ENCODE measurements around the gene PLA2G15.
A peak's percentile ranks its signal among the peaks of the same experiment; 100 is the strongest.

The PLA2G15 gene

DNA sequence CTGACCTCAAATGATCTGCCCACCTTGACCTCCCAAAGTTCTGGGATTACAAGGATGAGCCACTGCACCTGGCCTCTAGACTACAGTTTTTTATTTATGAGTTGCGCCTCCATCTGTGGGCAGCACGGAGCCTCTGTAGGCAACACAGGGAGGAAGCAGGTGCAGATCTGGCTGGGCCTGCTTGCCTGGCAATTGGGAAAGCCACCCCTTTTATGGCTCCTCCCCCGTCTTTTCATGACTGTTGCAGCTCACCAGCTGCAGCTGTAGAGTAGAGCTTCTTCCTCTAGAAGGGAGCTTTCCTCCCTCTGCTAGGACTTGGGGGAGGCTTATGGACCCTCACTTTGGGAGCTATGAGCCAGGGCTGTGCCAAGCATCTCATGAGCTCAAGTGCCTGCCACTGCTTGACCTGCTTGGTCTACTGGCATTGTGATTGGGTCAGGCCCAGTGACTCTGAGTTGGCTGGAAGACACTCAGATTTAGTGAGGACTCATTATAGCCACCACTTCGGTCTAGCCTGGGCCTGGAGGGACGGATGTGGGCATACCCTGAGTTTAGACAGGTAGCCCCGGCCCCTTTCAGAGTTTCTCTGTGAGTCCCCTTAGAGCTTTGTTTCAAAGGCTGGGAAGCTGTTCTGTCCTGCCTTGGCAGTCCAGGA is 12.2 kb downstream of the PLA2G15 start:
- Histone ChIP-seq H2AFZ (peak overlapping the region; percentile 65), H3K27me3 (ENCODE audit: control insufficient read depth, insufficient read depth, low read length) (no peaks in the 10 kb centered on the region), H3K4me1 (peaks cover 19% of the 10 kb centered on the region), H3K4me3 (ENCODE audit: low read depth, low read length) (no peak overlapping the region), H3K36me3 (ENCODE audit: control insufficient read depth, insufficient read depth, low read length) (no peaks in the 10 kb centered on the region), H3K27ac (peak overlapping the region; percentile 58), H3K79me2 (peaks cover 3% of the 10 kb centered on the region), H3K9ac (no peak overlapping the region), H3K4me2 (ENCODE audit: low read length) (no peak overlapping the region), H3K9me3 (ENCODE audit: control insufficient read depth, low read length) (no peaks in the 10 kb centered on the region)
- TF ChIP-seq CTCF (IDR thresholded peaks at IDR 0.05): no peak

GRCh38 chr16:68257906-68258800 is 13.0 kb downstream of the PLA2G15 start:
- Histone ChIP-seq H2AFZ (peak overlapping the region; percentile 65), H3K9ac (no peak overlapping the region), H3K4me2 (ENCODE audit: low read length) (no peak overlapping the region), H3K4me1 (peaks cover 19% of the 10 kb centered on the region), H3K27me3 (ENCODE audit: control insufficient read depth, insufficient read depth, low read length) (no peaks in the 10 kb centered on the region), H3K36me3 (ENCODE audit: control insufficient read depth, insufficient read depth, low read length) (no peaks in the 10 kb centered on the region), H3K4me3 (ENCODE audit: low read depth, low read length) (no peak overlapping the region), H3K27ac (peak overlapping the region; percentile 58), H3K9me3 (ENCODE audit: control insufficient read depth, low read length) (no peaks in the 10 kb centered on the region), H3K79me2 (peaks cover 3% of the 10 kb centered on the region)
- no peak for TF ChIP-seq CTCF (IDR thresholded peaks at IDR 0.05)

DNA sequence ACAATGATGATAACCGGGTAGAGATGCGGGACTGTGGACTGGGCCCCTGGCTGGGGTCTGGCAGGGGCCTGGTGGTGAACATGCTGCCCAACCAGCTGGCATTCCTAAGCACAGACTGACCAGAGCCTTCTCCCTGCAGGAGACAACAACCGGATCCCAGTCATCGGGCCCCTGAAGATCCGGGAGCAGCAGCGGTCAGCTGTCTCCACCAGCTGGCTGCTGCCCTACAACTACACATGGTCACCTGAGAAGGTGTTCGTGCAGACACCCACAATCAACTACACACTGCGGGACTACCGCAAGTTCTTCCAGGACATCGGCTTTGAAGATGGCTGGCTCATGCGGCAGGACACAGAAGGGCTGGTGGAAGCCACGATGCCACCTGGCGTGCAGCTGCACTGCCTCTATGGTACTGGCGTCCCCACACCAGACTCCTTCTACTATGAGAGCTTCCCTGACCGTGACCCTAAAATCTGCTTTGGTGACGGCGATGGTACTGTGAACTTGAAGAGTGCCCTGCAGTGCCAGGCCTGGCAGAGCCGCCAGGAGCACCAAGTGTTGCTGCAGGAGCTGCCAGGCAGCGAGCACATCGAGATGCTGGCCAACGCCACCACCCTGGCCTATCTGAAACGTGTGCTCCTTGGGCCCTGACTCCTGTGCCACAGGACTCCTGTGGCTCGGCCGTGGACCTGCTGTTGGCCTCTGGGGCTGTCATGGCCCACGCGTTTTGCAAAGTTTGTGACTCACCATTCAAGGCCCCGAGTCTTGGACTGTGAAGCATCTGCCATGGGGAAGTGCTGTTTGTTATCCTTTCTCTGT is 14.0 kb downstream of the PLA2G15 start:
- H3K36me3 ChIP-seq (ENCODE audit: control insufficient read depth, insufficient read depth, low read length): no peaks in the 10 kb centered on the region
- H3K4me2 ChIP-seq (ENCODE audit: low read length): no peak overlapping the region
- H3K4me3 ChIP-seq (ENCODE audit: low read depth, low read length): no peak overlapping the region
- H3K79me2 ChIP-seq: peaks cover 3% of the 10 kb centered on the region
- peak overlapping the region; percentile 58 for H3K27ac ChIP-seq
- peaks cover 23% of the 10 kb centered on the region for H3K4me1 ChIP-seq
- no peaks in the 10 kb centered on the region for H3K27me3 ChIP-seq (ENCODE audit: control insufficient read depth, insufficient read depth, low read length)
- no peaks in the 10 kb centered on the region for H3K9me3 ChIP-seq (ENCODE audit: control insufficient read depth, low read length)
- peak; percentile 9 for TF ChIP-seq CTCF (IDR thresholded peaks at IDR 0.05)
- no peak overlapping the region for H2AFZ ChIP-seq
- no peak overlapping the region for H3K9ac ChIP-seq

DNA sequence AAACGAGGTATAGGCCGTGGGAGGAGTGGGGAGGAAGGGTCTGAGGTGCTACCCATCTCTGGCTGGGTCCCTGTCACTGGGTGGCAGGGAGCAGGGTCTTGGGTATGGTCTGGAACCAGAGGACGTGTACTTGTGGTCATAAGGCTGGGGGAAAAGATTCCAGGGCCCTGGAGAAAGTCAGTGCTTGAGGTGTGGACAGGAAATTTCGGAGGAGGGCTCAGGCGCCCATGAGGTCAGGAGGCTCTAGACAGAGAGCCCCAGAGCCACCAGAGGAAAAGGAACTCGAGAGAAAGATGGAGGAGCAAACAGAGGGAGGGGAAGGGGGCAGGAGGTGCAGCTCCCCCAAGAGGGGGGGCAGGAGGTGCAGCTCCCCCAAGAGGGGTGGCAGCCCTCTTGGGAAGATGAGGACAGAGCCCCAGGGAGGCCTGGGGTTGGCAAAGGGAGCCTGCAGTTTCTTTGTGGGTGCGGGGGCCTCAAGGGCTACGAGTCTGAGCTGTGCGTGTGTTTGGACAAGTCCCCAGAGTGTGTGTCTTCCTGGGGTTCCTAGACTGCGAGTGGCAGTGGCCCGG is 18.5 kb downstream of the PLA2G15 start:
- no peak for TF ChIP-seq CTCF (IDR thresholded peaks at IDR 0.05)
- peaks cover 13% of the 10 kb centered on the region for H3K4me1 ChIP-seq
- H3K4me3 ChIP-seq (ENCODE audit: low read depth, low read length): peak overlapping the region; percentile 56

More for the DNA sequence above, 18.5 kb downstream of the PLA2G15 start:
- H3K36me3 ChIP-seq (ENCODE audit: control insufficient read depth, insufficient read depth, low read length): no peaks in the 10 kb centered on the region
- H3K27me3 ChIP-seq (ENCODE audit: control insufficient read depth, insufficient read depth, low read length): no peaks in the 10 kb centered on the region
- H3K27ac ChIP-seq: peak overlapping the region; percentile 57
- peak overlapping the region; percentile 50 for H3K9ac ChIP-seq
- peak overlapping the region; percentile 64 for H3K4me2 ChIP-seq (ENCODE audit: low read length)
- H3K79me2 ChIP-seq: peaks cover 3% of the 10 kb centered on the region
- H2AFZ ChIP-seq: peak overlapping the region; percentile 97
- no peaks in the 10 kb centered on the region for H3K9me3 ChIP-seq (ENCODE audit: control insufficient read depth, low read length)

All from parathyroid adenoma (tissue), 2 donors.